ENCODE data around the gene ESD. TPM values are rescaled to one million over a fixed set of nuclear protein-coding genes. Genes with fewer than 3 reads are reported as not detected.

ESD gene
- total and polyA plus RNA-seq, 10 of the 15 experiments (the other 5 are each of a cell fraction or from before 2014, with no cell fraction given): 105 to 387 (median 195) TPM

- TF ChIP-seq ZNF687 (IDR thresholded peaks at IDR 0.05): no peak
- TF ChIP-seq ASH2L (IDR thresholded peaks at IDR 0.05; ENCODE audit: borderline replicate concordance, low read depth): no peak
- TF ChIP-seq HSF1 (IDR thresholded peaks at IDR 0.05; ENCODE audit: low read depth, low read length): no peak
- TF ChIP-seq SMARCA5 (IDR thresholded peaks at IDR 0.05): no peak
- TF ChIP-seq NRF1 (conservative IDR thresholded peaks at IDR 0.05; ENCODE audit: low read depth, low read length): no peak
- no peak for TF ChIP-seq CBX3 (IDR thresholded peaks at IDR 0.05; ENCODE audit: borderline replicate concordance, low read depth)
- TF ChIP-seq PAX5 (IDR thresholded peaks at IDR 0.05; ENCODE audit: borderline replicate concordance, low read depth, low read length): no peak
Observed at GRCh38 chr13:46812301-46812797, 15.4 kb upstream of the ESD start (continued).

GRCh38 chr13:46810440-46810839 lies 13.5 kb upstream of the ESD start:
- ATAC-seq (no peak), FAIRE-seq (no peak), DNase-seq (ENCODE audit: low read depth, low spot score) (no peak)
- Histone ChIP-seq H3K9me3 (replicated peaks; ENCODE audit: control insufficient read depth, insufficient read depth, low read length) (peaks cover 9% of the 10 kb centered on the region; the same call in 2 of the 3 replicates), H3K4me2 (ENCODE audit: control insufficient read depth, insufficient read depth) (no peak overlapping the region), H3K9ac (ENCODE audit: control insufficient read depth, insufficient read depth, low read length) (no peak overlapping the region), H3K27ac (ENCODE audit: control insufficient read depth, insufficient read depth) (no peak overlapping the region), H3K4me1 (ENCODE audit: control insufficient read depth, insufficient read depth, low read length) (no peaks in the 10 kb centered on the region), H3K36me3 (ENCODE audit: control insufficient read depth in 2 of 2, insufficient read depth in 2 of 2, low read length in 1 of 2) (no peaks in the 10 kb centered on the region), H4K20me1 (ENCODE audit: control insufficient read depth, insufficient read depth) (no peaks in the 10 kb centered on the region), H2AFZ (ENCODE audit: control insufficient read depth, low read depth, low read length) (no peak overlapping the region), H3K4me3 (no peak overlapping the region), H3K79me2 (ENCODE audit: control insufficient read depth, insufficient read depth, low read length) (no peaks in the 10 kb centered on the region), H3K27me3 (replicated peaks in 1 of 2; ENCODE audit: control insufficient read depth in 2 of 2, insufficient read depth in 2 of 2, low read length in 1 of 2) (no peaks in the 10 kb centered on the region)
- POLR2A ChIA-PET: no interaction called here
- SMC1A ChIA-PET (ENCODE audit: uncharacterized antibody, unreplicated experiment): no interaction called here
- 36% methylated on average over 5 of the region's 5 CpGs for WGBS (ENCODE audit: insufficient coverage, insufficient replicate concordance, low lambda C conversion rate, missing lambda C conversion rate)
- RAD21 ChIA-PET (ENCODE audit: unreplicated experiment): no interaction called here
- no TSS peak for BruUV-seq (replicated peaks)
- in situ Hi-C loops (cut with MboI) (no loop called here), intact Hi-C loops (cut with micrococcal nuclease; ENCODE audit: unreplicated experiment) (no loop called here)
- CTCF ChIA-PET: no interaction called here
- TF ChIP-seq BHLHE40 (IDR thresholded peaks at IDR 0.05; ENCODE audit: borderline replicate concordance in 1 of 2, low read depth in 2 of 2, low read length in 1 of 2): no peak
- TF ChIP-seq CHD4 (IDR thresholded peaks at IDR 0.05): no peak
- no peak for TF ChIP-seq SIX5 (IDR thresholded peaks at IDR 0.05; ENCODE audit: low read depth, low read length, severe bottlenecking)
- no peak for TF ChIP-seq STAT1 (conservative IDR thresholded peaks at IDR 0.05)
- TF ChIP-seq ZNF687 (IDR thresholded peaks at IDR 0.05): no peak
- TF ChIP-seq EZH2 (IDR thresholded peaks at IDR 0.05; ENCODE audit: borderline replicate concordance, control insufficient read depth, low read depth, low read length): no peak
- no peak for TF ChIP-seq TCF12 (IDR thresholded peaks at IDR 0.05; ENCODE audit: low read depth, low read length)
- no peak for TF ChIP-seq RFX5 (IDR thresholded peaks at IDR 0.05; ENCODE audit: low read depth, low read length)
